Liver (tissue), 9 donors: Measurements from ENCODE around the gene HIPK2. TPM values are rescaled to one million over a fixed set of nuclear protein-coding genes. Genes with fewer than 3 reads are reported as not detected.
A peak's percentile ranks its signal among the peaks of the same experiment; 100 is the strongest.

Source experiments
- DNase-seq: peaks from one replicate; pipeline ENCODE4 v3.0.0-alpha.2; 2017; ENCODE audit warnings: low spot score
- H3K27ac ChIP-seq, 2 donors: one replicate each; pipeline ENCODE4 v1.7.0; 2013; ENCODE audit warnings: inconsistent platforms in 2 of 2, low read length in 2 of 2, control low read depth in 1 of 2, low read depth in 1 of 2, mild to moderate bottlenecking in 1 of 2
- H3K27me3 ChIP-seq, 4 donors: one replicate each; pipeline versions ENCODE4 v1.6.1 to v1.7.0; 2013; ENCODE audit warnings: low read length in 3 of 4, inconsistent platforms in 1 of 4, mild to moderate bottlenecking in 1 of 4, moderate library complexity in 1 of 4; ENCODE audit not compliant: control insufficient read depth in 4 of 4, insufficient read depth in 4 of 4
- H3K36me3 ChIP-seq, 4 donors: one replicate each; pipeline versions ENCODE4 v1.6.1 to v1.7.0; 2013; ENCODE audit warnings: low read length in 3 of 4, mild to moderate bottlenecking in 3 of 4, low read depth in 1 of 4, moderate library complexity in 1 of 4; ENCODE audit not compliant: control insufficient read depth in 4 of 4, insufficient read depth in 3 of 4
- H3K4me1 ChIP-seq, 4 donors: one replicate each; pipeline versions ENCODE4 v1.6.1 to v1.7.0; 2013; ENCODE audit warnings: low read length in 3 of 4, mild to moderate bottlenecking in 3 of 4, moderate library complexity in 1 of 4; ENCODE audit not compliant: control insufficient read depth in 4 of 4, insufficient read depth in 4 of 4
- H3K4me3 ChIP-seq, 3 donors: one replicate each; pipeline versions ENCODE4 v1.6.1 to v1.7.0; 2013; ENCODE audit warnings: low read length in 3 of 3, control low read depth in 1 of 3, low read depth in 1 of 3, mild to moderate bottlenecking in 1 of 3
- H3K9ac ChIP-seq, 2 donors: one replicate each; pipeline ENCODE4 v1.7.0; 2013; ENCODE audit warnings: low read length in 2 of 2, mild to moderate bottlenecking in 2 of 2, moderate library complexity in 2 of 2, control low read depth in 1 of 2, low read depth in 1 of 2
- H3K9me3 ChIP-seq, 4 donors: one replicate each; pipeline versions ENCODE4 v1.6.1 to v1.7.0; 2013; ENCODE audit warnings: low read length in 3 of 4; ENCODE audit not compliant: control insufficient read depth in 4 of 4
- ATF3 ChIP-seq: IDR thresholded peaks from 2 replicates; pipeline ENCODE4 v1.6.1; 2016; ENCODE audit warnings: antibody characterized with exemption
- CTCF ChIP-seq: fragments of 150-350 bp; IDR thresholded peaks from 2 replicates; pipeline ENCODE4 v1.5.1; 2017; ENCODE audit warnings: improper control_type of control experiment, low read depth, low read length; ENCODE audit not compliant: missing input control
- EGR1 ChIP-seq, 2 donors: IDR thresholded peaks; 2 replicates each; pipeline ENCODE4 v1.6.1; 2016 to 2018; ENCODE audit warnings: antibody characterized with exemption in 2 of 2, low read depth in 2 of 2
- FOXA1 ChIP-seq: IDR thresholded peaks from 2 replicates; pipeline ENCODE4 v1.6.1; 2016; ENCODE audit warnings: antibody characterized with exemption
- FOXA2 ChIP-seq: IDR thresholded peaks from 2 replicates; pipeline ENCODE4 v1.6.1; 2016; ENCODE audit warnings: antibody characterized with exemption
- GABPA ChIP-seq, 2 donors: IDR thresholded peaks in 1 of 2; conservative IDR thresholded peaks in 1 of 2; 2 replicates each; pipeline ENCODE4 v1.6.1; 2016; ENCODE audit warnings: antibody characterized with exemption in 2 of 2, mild to moderate bottlenecking in 1 of 2, moderate library complexity in 1 of 2
- HNF4A ChIP-seq, 2 donors: conservative IDR thresholded peaks; 2 replicates each; pipeline ENCODE4 v1.6.1; 2016; ENCODE audit warnings: antibody characterized with exemption in 2 of 2, mild to moderate bottlenecking in 2 of 2
- HNF4G ChIP-seq: IDR thresholded peaks from 2 replicates; pipeline ENCODE4 v1.6.1; 2016; ENCODE audit warnings: antibody characterized with exemption
- JUND ChIP-seq, 2 donors: IDR thresholded peaks; 2 replicates each; pipeline ENCODE4 v1.6.1; 2016; ENCODE audit warnings: antibody characterized with exemption in 2 of 2
- MAX ChIP-seq: IDR thresholded peaks from 2 replicates; pipeline ENCODE4 v1.6.1; 2016; ENCODE audit warnings: antibody characterized with exemption
- NR2F2 ChIP-seq: IDR thresholded peaks from 2 replicates; pipeline ENCODE4 v1.6.1; 2016; ENCODE audit warnings: antibody characterized with exemption
- RAD21 ChIP-seq, 2 donors: IDR thresholded peaks; 2 replicates each; pipeline ENCODE4 v1.6.1; 2016; ENCODE audit warnings: antibody characterized with exemption in 2 of 2, mild to moderate bottlenecking in 2 of 2
- REST ChIP-seq: IDR thresholded peaks from 2 replicates; pipeline ENCODE4 v1.6.1; 2016; ENCODE audit warnings: antibody characterized with exemption, mild to moderate bottlenecking
- RXRA ChIP-seq, 2 donors: IDR thresholded peaks; 2 replicates each; pipeline ENCODE4 v1.6.1; 2017 to 2018; ENCODE audit warnings: antibody characterized with exemption in 2 of 2, mild to moderate bottlenecking in 1 of 2
- TAF1 ChIP-seq: conservative IDR thresholded peaks from 2 replicates; pipeline ENCODE4 v1.6.1; 2016; ENCODE audit warnings: antibody characterized with exemption, mild to moderate bottlenecking
- YY1 ChIP-seq: IDR thresholded peaks from 2 replicates; pipeline ENCODE4 v1.6.1; 2016; ENCODE audit warnings: antibody characterized with exemption, mild to moderate bottlenecking
- ZBTB33 ChIP-seq: IDR thresholded peaks from 2 replicates; pipeline ENCODE4 v1.6.1; 2016; ENCODE audit warnings: antibody characterized with exemption
- WGBS: extraction: QIAGEN DNeasy Blood & Tissue Kit; methylation state at CpG from one replicate; pipeline ENCODE4 v1.1.7; 2013; 5-methylcytosine and 5-hydroxymethylcytosine counted together
- polyA plus RNA-seq, 2 donors: library from polyadenylated mRNA; stranded (reverse) in 1 of 2; unstranded in 1 of 2; fragments of 200-250 nt in 1 of 2; fragments of >200 nt in 1 of 2; fragmentation: Nextera tagmentation in 1 of 2; extraction: Ambion mirVana in 1 of 2; gene quantifications; one replicate each; pipeline versions ENCODE4 v1.2.1 to v1.2.3, GENCODE V29; 2013 to 2015
- total RNA-seq, 2 donors: library from RNA; depleted of rRNA; stranded (reverse); fragments of >200 nt; gene quantifications; one replicate each; pipeline ENCODE4 v1.2.3, GENCODE V29; 2014
- donor health status: healthy.
- donor health status: healthy.
- donor health status: healthy.
- donor health status: healthy.
- donor health status: healthy.

HIPK2 gene
- total and polyA plus RNA-seq, 4 donors, result 13.1 to 48.8 (median 16.6) TPM

- H3K4me3 ChIP-seq, result no peak overlapping the region
- peaks cover 4 to 49% (median 19%) of the 10 kb centered on the region in 4 donors for H3K4me1 ChIP-seq
- H3K27ac ChIP-seq, result no peak overlapping the region
- DNase-seq, result no peak
- H3K9ac ChIP-seq, result no peak overlapping the region
- H3K27me3 ChIP-seq, result no peaks in the 10 kb centered on the region
- peaks cover 0 to 5% (median under 1%) of the 10 kb centered on the region in 4 donors for H3K36me3 ChIP-seq
- 66% methylated on average over 2 of the region's 2 CpGs for WGBS
- H3K9me3 ChIP-seq, result no peaks in the 10 kb centered on the region
- no peak for TF ChIP-seq REST
- no peak for TF ChIP-seq RAD21 (IDR thresholded peaks at IDR 0.05)
- TF ChIP-seq FOXA2, result no peak
- no peak for TF ChIP-seq CTCF
- no peak for TF ChIP-seq MAX
- no peak for TF ChIP-seq HNF4A (conservative IDR thresholded peaks at IDR 0.05)
- TF ChIP-seq GABPA (IDR thresholded peaks at IDR 0.05 in 1 of 2, conservative IDR thresholded peaks at IDR 0.05 in 1 of 2), result no peak
- TF ChIP-seq FOXA1, result no peak
- TF ChIP-seq YY1, result no peak
- TF ChIP-seq JUND (IDR thresholded peaks at IDR 0.05), result no peak
- TF ChIP-seq EGR1 (IDR thresholded peaks at IDR 0.05; ENCODE audit: low read depth in 2 of 2), result no peak
- TF ChIP-seq RXRA (IDR thresholded peaks at IDR 0.05), result no peak
- no peak for TF ChIP-seq ZBTB33
- TF ChIP-seq TAF1, result no peak
- no peak for TF ChIP-seq NR2F2
- no peak for TF ChIP-seq HNF4G
Measured at GRCh38 chr7:139765143-139765542, 12.7 kb downstream of the HIPK2 start.

- DNase-seq, result no peak
- H3K27me3 ChIP-seq, result no peaks in the 10 kb centered on the region
- H3K4me3 ChIP-seq, result no peak overlapping the region
- no peak overlapping the region for H3K9ac ChIP-seq
- H3K4me1 ChIP-seq, result peaks cover 2 to 42% (median 16%) of the 10 kb centered on the region in 4 donors
- no peaks in the 10 kb centered on the region for H3K36me3 ChIP-seq
- no peaks in the 10 kb centered on the region for H3K9me3 ChIP-seq
- 84% methylated on average over 10 of the region's 10 CpGs for WGBS
- no peak for TF ChIP-seq EGR1 (IDR thresholded peaks at IDR 0.05; ENCODE audit: low read depth in 2 of 2)
- no peak for TF ChIP-seq REST
- TF ChIP-seq ATF3, result no peak
- TF ChIP-seq RXRA (IDR thresholded peaks at IDR 0.05), result no peak
- no peak for TF ChIP-seq YY1
- TF ChIP-seq MAX, result no peak
- no peak for TF ChIP-seq TAF1
- no peak for TF ChIP-seq HNF4G
- TF ChIP-seq CTCF, result no peak
- no peak for TF ChIP-seq JUND (IDR thresholded peaks at IDR 0.05)
- TF ChIP-seq GABPA (IDR thresholded peaks at IDR 0.05 in 1 of 2, conservative IDR thresholded peaks at IDR 0.05 in 1 of 2), result no peak
- TF ChIP-seq FOXA1, result no peak
- peak overlapping the region in 1 of 2 donors; percentile 4 for H3K27ac ChIP-seq
Measured at GRCh38 chr7:139763330-139763729, 14.5 kb downstream of the HIPK2 start.
